NCI-H2227 treated with DMSO at 0.1 percent for 48 hours (cell line): Measurements from ENCODE around the gene PTPDC1.

Experiments
- DNase-seq: peaks from one replicate; lab custom pipeline; 2025; lab: John Stamatoyannopoulos, UW

PTPDC1 gene

DNA sequence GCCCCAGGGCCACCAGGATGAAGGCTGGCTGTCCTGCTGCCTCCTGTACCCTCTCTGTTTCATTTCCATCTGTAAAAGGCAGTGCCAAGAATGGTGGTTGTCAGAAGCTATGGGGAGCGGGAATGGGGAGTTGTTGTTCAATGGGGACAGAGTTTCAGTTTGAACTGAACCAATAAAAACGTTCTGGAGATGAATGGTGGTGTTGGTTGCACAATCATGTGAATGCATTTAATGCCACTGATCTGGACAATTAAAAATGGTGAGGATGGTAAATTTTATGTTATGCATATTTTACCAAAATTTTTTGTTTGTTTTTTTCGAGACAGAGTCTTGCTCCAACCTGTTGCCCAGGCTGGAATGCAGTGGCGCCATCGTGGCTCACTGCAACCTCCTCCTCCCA lies 58.1 kb downstream of the PTPDC1 start:
- no peak for DNase-seq

DNA sequence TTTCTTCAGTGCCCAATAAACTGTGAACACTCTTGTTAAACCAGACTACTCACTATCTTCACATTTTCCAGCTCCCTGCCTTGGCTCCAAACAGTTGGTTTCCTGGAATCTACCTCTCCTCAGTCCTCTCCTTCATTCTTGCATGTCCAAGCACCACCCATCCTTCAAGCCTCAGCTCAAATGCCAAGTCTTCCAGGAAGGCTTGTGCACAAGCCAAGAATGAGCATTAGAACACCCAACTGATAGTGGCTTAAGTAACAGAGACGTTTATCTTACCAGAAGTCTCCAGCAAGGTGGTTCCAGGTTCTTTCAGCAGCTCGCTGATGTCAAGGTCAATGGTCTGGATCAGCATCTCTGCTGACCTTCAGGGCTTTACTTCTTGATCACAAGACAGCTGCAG lies 60.1 kb downstream of the PTPDC1 start:
- no peak for DNase-seq

DNA sequence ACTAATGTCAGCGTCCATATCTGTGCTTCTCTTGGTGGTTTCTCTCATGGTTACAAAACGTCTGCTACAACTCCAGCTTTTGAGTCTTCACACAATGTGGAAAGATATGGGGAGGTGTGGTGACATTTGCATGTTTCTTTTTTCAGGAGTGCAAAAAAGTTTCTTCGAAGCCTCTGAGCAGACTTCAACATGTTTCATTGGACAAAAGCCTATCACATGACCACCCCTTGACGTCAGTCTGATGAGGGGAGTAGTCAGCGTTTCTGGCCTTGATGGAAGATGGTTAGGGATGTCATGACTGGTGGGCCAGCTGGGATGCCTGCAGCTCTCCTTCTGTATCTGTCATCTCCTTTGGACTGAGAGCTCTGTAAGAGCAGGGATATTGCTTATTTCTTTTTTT lies 61.4 kb downstream of the PTPDC1 start:
- DNase-seq = no peak

DNA sequence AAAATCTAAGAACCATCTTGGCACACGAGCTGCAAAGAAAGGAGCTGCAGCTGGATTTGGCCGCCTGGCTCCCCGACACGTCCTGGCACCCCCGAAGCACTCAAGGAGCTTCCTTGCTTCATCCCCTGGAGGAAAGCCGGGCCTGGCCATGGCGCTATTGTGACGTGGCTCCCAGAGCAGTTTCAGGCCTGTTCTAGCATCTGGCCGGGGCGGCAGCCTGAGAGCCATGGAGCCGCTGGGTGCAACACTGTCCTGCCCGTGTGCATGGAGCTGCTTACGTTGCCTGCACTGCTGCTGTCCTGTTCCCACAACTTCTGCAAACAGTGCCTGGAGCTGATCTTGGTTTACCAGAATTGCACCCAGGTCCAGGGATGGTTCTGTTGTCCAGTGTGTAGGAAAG lies 63.5 kb downstream of the PTPDC1 start:
- DNase-seq = no peak

DNA sequence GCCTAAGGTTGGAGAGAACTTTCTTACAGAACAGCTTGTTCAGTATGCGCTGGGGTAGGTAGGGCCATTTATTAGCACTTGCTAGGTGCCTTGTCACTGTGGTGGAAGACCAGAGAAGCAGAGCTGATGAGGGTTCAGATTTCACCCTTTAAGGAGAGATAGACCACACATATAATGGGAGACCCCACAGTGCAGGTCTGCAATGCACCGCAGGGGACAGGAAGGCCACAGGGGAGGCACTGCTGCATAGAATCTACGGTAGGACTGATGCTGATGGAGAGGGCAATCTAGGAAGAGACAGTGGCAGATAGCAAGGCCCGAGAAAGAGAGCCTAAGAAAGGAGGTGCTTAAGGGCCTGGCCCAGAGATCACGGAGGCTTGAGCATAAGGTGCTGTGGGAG lies 64.2 kb downstream of the PTPDC1 start:
- DNase-seq = no peak

DNA sequence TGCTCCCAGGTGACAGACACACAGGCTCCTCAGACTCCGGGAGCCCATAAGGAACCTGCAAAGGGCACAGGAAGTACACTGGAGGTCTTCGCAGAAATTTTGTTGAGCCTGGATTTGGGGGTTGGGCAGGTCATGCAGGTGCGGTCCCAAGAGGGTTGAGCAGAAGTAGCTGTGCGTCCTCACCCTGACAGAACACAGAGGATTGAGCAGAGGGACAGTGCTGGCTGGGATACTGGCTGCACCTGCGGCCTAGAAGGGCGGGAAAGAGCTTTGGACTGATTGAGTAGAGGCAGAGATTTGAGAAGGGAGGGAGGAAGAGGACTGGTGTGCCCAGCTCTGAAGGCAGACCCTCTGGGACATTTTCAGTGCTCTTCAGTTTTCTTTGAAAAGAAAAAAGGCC lies 65.4 kb downstream of the PTPDC1 start:
- DNase-seq = no peak

DNA sequence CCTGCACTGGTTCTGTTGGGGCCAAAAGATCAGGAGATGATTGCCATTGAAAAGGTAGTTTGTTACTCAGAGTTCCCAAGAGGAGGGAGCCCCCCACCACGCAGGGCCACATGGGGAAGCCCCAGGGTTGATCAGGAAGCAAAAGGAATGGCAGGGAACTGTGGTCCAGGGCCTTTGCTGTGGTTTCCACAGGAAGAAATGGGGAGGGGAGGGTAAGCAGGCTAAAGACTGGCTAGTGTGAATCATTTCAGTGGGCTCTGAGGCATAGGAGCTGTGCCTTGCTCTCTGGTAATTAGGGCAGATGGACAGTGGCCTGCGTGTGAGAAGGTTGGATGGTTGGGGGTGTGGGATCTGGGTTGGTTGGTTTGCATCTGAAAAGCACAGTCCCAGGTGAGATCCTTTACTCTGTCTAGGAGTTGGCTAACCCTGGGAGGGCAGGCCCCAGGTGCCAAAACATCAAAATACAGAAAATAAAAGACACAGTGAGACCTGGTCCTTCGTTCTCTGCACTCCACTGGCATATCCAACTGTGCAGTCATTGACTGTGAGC lies 66.1 kb downstream of the PTPDC1 start:
- no peak for DNase-seq

DNA sequence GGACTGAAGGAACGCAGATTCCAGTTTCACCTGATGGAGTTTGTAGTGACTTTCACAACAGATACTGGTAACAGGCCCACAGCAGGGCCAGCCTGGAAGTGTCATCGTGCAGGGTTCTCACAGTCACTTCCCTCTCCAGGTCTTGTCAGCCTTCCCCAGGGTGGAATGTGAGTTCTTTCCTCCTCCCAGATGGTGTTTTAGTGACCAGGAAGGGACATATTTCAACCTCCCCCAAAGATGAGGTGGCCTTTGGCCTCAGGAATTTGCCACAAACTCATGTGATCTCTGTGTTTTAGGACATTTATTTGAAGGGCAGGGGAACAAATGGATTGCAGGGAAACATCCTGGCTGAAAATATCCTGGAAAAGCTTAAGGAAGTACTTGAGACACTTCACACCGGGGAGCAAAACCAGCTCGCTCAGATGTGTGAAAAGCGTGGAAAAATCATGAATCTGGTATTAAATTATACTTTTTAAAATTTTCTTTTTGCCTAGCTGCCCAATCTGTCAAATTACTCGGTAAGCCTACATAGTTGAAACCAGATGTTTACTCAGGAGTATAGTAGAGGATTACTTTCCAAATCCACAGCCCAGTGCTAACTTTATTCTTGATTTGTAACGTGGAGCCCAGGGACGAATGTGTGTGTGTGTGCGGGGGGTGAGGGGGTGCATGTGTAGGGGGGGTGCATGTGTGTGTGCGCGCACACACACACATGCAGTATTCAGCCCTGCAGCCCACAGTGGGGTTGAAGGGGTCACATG lies 66.8 kb downstream of the PTPDC1 start:
- no peak for DNase-seq

DNA sequence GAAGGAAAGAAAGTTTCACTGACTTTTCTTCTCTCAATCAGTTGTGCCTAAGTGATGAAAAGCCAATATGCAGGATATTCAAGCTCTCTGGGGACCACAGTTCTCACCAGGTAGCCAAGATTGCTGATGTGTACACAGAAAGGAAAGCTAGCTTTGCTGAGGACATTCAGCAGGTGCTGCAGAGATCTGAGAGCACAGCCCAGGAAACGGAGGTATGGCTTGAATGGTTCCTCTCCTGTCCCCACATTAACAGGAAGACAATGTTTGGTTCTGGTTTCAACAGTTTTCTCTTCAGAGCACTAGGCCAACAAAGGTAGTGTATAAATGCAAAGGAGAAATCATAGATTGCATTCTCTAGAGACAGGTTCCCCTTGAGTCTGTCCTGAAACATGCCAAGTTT lies 69.6 kb downstream of the PTPDC1 start:
- no peak for DNase-seq

GRCh38 chr9:94156348-94157049 lies 72.2 kb downstream of the PTPDC1 start:
- no peak for DNase-seq

DNA sequence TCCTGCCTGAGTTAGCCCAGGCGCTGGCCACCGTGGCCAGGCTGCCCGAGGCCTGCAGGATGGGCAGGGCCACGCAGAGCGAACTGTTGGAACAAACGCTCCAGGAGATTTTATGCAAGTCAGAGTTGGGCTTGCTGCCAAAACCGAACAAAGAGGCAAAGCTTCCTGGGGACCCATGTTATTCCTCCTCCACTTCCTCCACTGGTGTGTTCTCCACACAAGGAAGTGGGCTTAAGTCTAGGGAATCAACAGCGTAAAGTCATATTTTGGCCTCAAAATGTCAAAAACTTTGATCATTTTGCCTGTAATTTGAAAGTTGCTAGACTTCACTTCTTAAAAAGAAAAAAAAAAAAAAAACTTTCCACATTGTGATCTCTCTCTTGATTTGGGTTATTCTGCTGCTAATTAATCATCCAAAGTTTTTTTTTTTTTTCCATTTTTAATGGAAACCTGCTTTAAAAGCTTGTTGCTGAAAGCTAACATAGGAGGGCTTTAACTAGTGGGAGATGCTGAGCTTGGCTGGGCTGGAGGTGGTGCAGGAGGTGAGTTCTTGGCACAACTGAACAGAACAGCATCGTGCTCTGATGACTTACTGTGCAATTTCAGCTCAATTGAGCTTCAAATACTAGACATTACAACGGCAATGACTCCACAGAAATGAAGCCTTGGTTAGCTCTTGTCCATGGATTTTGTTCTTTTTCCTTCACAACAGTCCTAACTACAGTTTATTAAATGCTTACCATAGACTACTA lies 73.0 kb downstream of the PTPDC1 start:
- DNase-seq = no peak
